IMR-90 (cell line): ENCODE data around the gene MTA3. TPM values are rescaled to one million over a fixed set of nuclear protein-coding genes. Genes with fewer than 3 reads are reported as not detected.

Experiments used
- ATAC-seq: fragments of 200-7000 bp; cut with Tn5 transposase; 2 replicates; pipeline ENCODE4 v1.9.1; 2020; ENCODE audit warnings: low read depth, mild to moderate bottlenecking, moderate library complexity
- BruUV-seq: library from RNA; stranded (reverse); fragments of 400-500 nt; replicated peaks from 2 replicates; lab custom pipeline; 2021; lab: Mats Ljungman, UMichigan
- CTCF ChIA-PET: fragments of 300-600 bp; formaldehyde crosslinking; extraction: SDS; loops from one replicate; lab custom pipeline; 2021; ENCODE audit warnings: antibody characterized with exemption; lab: Yijun Ruan, JAX
- POLR2A ChIA-PET: fragments of 300-600 bp; sonication (Branson Sonifier 250); formaldehyde crosslinking; loops from one replicate; lab custom pipeline; 2022; ENCODE audit warnings: antibody characterized with exemption; ENCODE audit not compliant: unreplicated experiment; lab: Charles Lee
- DNase-seq: peaks from one replicate; pipeline ENCODE4 v3.0.0; 2013
- H2AFZ ChIP-seq: replicated peaks from 2 replicates; pipeline ENCODE3; 2013; ENCODE audit warnings: low read length, mild to moderate bottlenecking; ENCODE audit not compliant: poor library complexity
- H2AK5ac ChIP-seq: 2 replicates; pipeline ENCODE4 v1.6.1; 2013; ENCODE audit warnings: low read depth, low read length, inconsistent platforms
- H2AK9ac ChIP-seq: replicated peaks from 2 replicates; pipeline ENCODE3; 2013; ENCODE audit warnings: mild to moderate bottlenecking, low read depth, low read length, moderate library complexity; ENCODE audit not compliant: poor library complexity
- H2BK120ac ChIP-seq: 2 replicates; pipeline ENCODE4 v1.6.1; 2013; ENCODE audit warnings: low read depth, low read length, inconsistent platforms
- H2BK15ac ChIP-seq: 3 replicates; pipeline ENCODE4 v1.6.1; 2013; ENCODE audit warnings: low read depth, low read length, inconsistent platforms
- H2BK20ac ChIP-seq: 2 replicates; pipeline ENCODE4 v1.6.1; 2013; ENCODE audit warnings: low read depth, mild to moderate bottlenecking, inconsistent platforms, low read length, moderate library complexity
- H2BK5ac ChIP-seq: 2 replicates; pipeline ENCODE4 v1.6.1; 2013; ENCODE audit warnings: mild to moderate bottlenecking, low read depth, low read length, inconsistent platforms; ENCODE audit not compliant: poor library complexity, severe bottlenecking
- H3K14ac ChIP-seq: replicated peaks from 2 replicates; pipeline ENCODE4 v1.6.1; 2013; ENCODE audit warnings: low read depth, low read length, inconsistent platforms
- H3K18ac ChIP-seq: 2 replicates; pipeline ENCODE4 v1.6.1; 2013; ENCODE audit warnings: low read depth, low read length, control low read depth
- H3K23ac ChIP-seq: 2 replicates; pipeline ENCODE4 v1.6.1; 2013; ENCODE audit warnings: low read depth, low read length, inconsistent platforms
- H3K27ac ChIP-seq: 2 replicates; pipeline ENCODE4 v1.5.1; 2013; ENCODE audit warnings: mild to moderate bottlenecking, control low read depth, low read length; ENCODE audit not compliant: insufficient read depth
- H3K27me3 ChIP-seq: 2 replicates; pipeline ENCODE4 v1.6.1; 2013; ENCODE audit warnings: low read length; ENCODE audit not compliant: control insufficient read depth, insufficient read depth
- H3K36me3 ChIP-seq: 2 replicates; pipeline ENCODE4 v1.6.1; 2013; ENCODE audit warnings: low read length, mixed read lengths; ENCODE audit not compliant: control insufficient read depth, insufficient read depth
- H3K4ac ChIP-seq: 2 replicates; pipeline ENCODE4 v1.6.1; 2013; ENCODE audit warnings: low read depth, low read length, inconsistent platforms
- H3K4me1 ChIP-seq: 2 replicates; pipeline ENCODE4 v1.6.1; 2013; ENCODE audit warnings: low read length, mixed read lengths; ENCODE audit not compliant: control insufficient read depth, insufficient read depth
- H3K4me2 ChIP-seq: 2 replicates; pipeline ENCODE4 v1.6.1; 2013; ENCODE audit warnings: low read depth, mild to moderate bottlenecking, control low read depth, low read length, moderate library complexity
- H3K4me3 ChIP-seq: 2 replicates; pipeline ENCODE4 v1.5.1; 2013; ENCODE audit warnings: low read depth, mild to moderate bottlenecking, control low read depth, low read length, moderate library complexity; ENCODE audit not compliant: insufficient read depth
- H3K56ac ChIP-seq: 2 replicates; pipeline ENCODE4 v1.6.1; 2013; ENCODE audit warnings: low read length, inconsistent platforms; ENCODE audit not compliant: insufficient read depth; ENCODE audit errors: extremely low read depth
- H3K79me1 ChIP-seq, 2 experiments: 2 replicates each; pipeline ENCODE4 v1.6.1; 2013; ENCODE audit warnings: low read length in 2 of 2, inconsistent platforms in 1 of 2, low read depth in 1 of 2
- H3K9ac ChIP-seq: 2 replicates; pipeline ENCODE4 v1.6.1; 2013; ENCODE audit warnings: low read depth, low read length, control low read depth
- H3K9me1 ChIP-seq: 2 replicates; pipeline ENCODE4 v1.6.1; 2013; ENCODE audit warnings: low read length, inconsistent platforms; ENCODE audit not compliant: insufficient read depth
- H3K9me3 ChIP-seq: 2 replicates; pipeline ENCODE4 v1.6.1; 2013; ENCODE audit warnings: low read length; ENCODE audit not compliant: control insufficient read depth, insufficient read depth
- H4K20me1 ChIP-seq: 2 replicates; pipeline ENCODE4 v1.6.1; 2013; ENCODE audit warnings: low read length, inconsistent platforms; ENCODE audit not compliant: insufficient read depth
- H4K5ac ChIP-seq: 2 replicates; pipeline ENCODE4 v1.6.1; 2013; ENCODE audit warnings: mild to moderate bottlenecking, low read depth, low read length, control low read depth
- H4K8ac ChIP-seq, 2 experiments: 2 replicates each; pipeline ENCODE4 v1.6.1; 2013; ENCODE audit warnings: low read depth in 2 of 2, low read length in 2 of 2, control low read depth in 1 of 2, inconsistent platforms in 1 of 2
- H4K91ac ChIP-seq: 2 replicates; pipeline ENCODE4 v1.6.1; 2013; ENCODE audit warnings: low read depth, low read length, inconsistent platforms; ENCODE audit not compliant: insufficient read depth
- BHLHE40 ChIP-seq: fragments of 150-350 bp; IDR thresholded peaks from 2 replicates; pipeline ENCODE4 v1.6.1; 2016; ENCODE audit warnings: mild to moderate bottlenecking, low read depth, low read length
- CEBPB ChIP-seq: IDR thresholded peaks from 2 replicates; pipeline ENCODE4 v1.6.1; 2012; ENCODE audit warnings: low read depth, low read length, improper control_type of control experiment
- CHD1 ChIP-seq: IDR thresholded peaks from 2 replicates; pipeline ENCODE4 v1.6.1; 2012; ENCODE audit warnings: low read depth, low read length, improper control_type of control experiment
- CTCF ChIP-seq: conservative IDR thresholded peaks from 2 replicates; pipeline ENCODE4 v1.5.1; 2012; ENCODE audit warnings: mild to moderate bottlenecking, low read depth, low read length, improper control_type of control experiment
- FOS ChIP-seq: fragments of 150-350 bp; IDR thresholded peaks from 2 replicates; pipeline ENCODE4 v1.6.1; 2016; ENCODE audit warnings: low read depth, low read length
- MAFK ChIP-seq: IDR thresholded peaks from 2 replicates; pipeline ENCODE4 v1.6.1; 2012; ENCODE audit warnings: low read depth, low read length, improper control_type of control experiment
- MAZ ChIP-seq: IDR thresholded peaks from 2 replicates; pipeline ENCODE4 v1.6.1; 2012; ENCODE audit warnings: low read depth, mild to moderate bottlenecking, low read length, improper control_type of control experiment, moderate library complexity, borderline replicate concordance
- MXI1 ChIP-seq: IDR thresholded peaks from 2 replicates; pipeline ENCODE4 v1.6.1; 2012; ENCODE audit warnings: low read depth, mild to moderate bottlenecking, low read length, moderate library complexity, borderline replicate concordance
- NFE2L2 ChIP-seq: fragments of 150-350 bp; IDR thresholded peaks from 2 replicates; pipeline ENCODE4 v1.6.1; 2016; ENCODE audit warnings: low read depth, mild to moderate bottlenecking, low read length
- POLR2A ChIP-seq: IDR thresholded peaks from 2 replicates; pipeline ENCODE4 v1.6.1; 2012; ENCODE audit warnings: mild to moderate bottlenecking, low read depth, low read length
- RAD21 ChIP-seq: IDR thresholded peaks from 2 replicates; pipeline ENCODE4 v1.6.1; 2012; ENCODE audit warnings: low read length, improper control_type of control experiment
- RCOR1 ChIP-seq: IDR thresholded peaks from 2 replicates; pipeline ENCODE4 v1.6.1; 2012; ENCODE audit warnings: mild to moderate bottlenecking, low read length, improper control_type of control experiment; ENCODE audit not compliant: insufficient replicate concordance
- RFX5 ChIP-seq: IDR thresholded peaks from 2 replicates; pipeline ENCODE4 v1.8.0; 2012; ENCODE audit warnings: low read depth, mild to moderate bottlenecking, low read length, moderate library complexity
- SMC3 ChIP-seq: fragments of 150-350 bp; IDR thresholded peaks from 2 replicates; pipeline ENCODE4 v1.6.1; 2016; ENCODE audit warnings: low read depth, mild to moderate bottlenecking, antibody characterized with exemption, low read length, moderate library complexity
- USF2 ChIP-seq: fragments of 150-350 bp; IDR thresholded peaks from 2 replicates; pipeline ENCODE4 v1.6.1; 2017; ENCODE audit warnings: mild to moderate bottlenecking, antibody characterized with exemption, low read length, low read depth
- WGBS, 2 experiments: methylation state at CpG; one replicate each; pipeline versions ENCODE4 v1.1.5 to v1.1.7; 2013; ENCODE audit warnings: missing lambda C conversion rate in 2 of 2; ENCODE audit not compliant: insufficient read length in 1 of 2; ENCODE audit errors: extremely low coverage in 2 of 2; 5-methylcytosine and 5-hydroxymethylcytosine counted together
- dilution Hi-C: fragments of 300-500 bp; cut with HindIII; formaldehyde crosslinking; loops from one replicate; pipeline ENCODE4 v1.14.3; 2018; ENCODE audit warnings: low sequenced_read_pairs; ENCODE audit not compliant: unreplicated experiment
- in situ Hi-C: fragments of 300-500 bp; cut with MboI; formaldehyde crosslinking; loops from 3 replicates; pipeline ENCODE4 v1.14.3; 2019; ENCODE audit warnings: low sequenced_read_pairs, inconsistent platforms, mixed read lengths
- intact Hi-C: fragments of 100-400 bp; cut with micrococcal nuclease; formaldehyde crosslinking; loops from 2 replicates; pipeline ENCODE4 v1.10.0; 2022
- polyA plus RNA-seq, 3 experiments: library from polyadenylated mRNA; depleted of rRNA; stranded (reverse); fragments of >200 nt; gene quantifications; 2 replicates each; pipeline ENCODE4 v1.2.3, GENCODE V29; 2012; ENCODE audit warnings: low replicate concordance in 1 of 3
- total RNA-seq: library from RNA; depleted of rRNA; stranded (reverse); fragments of >200 nt; gene quantifications from 2 replicates; pipeline ENCODE4 v1.2.3, GENCODE V29; 2012

MTA3 gene
- total and polyA plus RNA-seq, 2 of the 4 experiments (the other 2 are of a cell fraction) = 31.9 to 34.3 TPM

GRCh38 chr2:42725657-42726056 lies 157.2 kb downstream of the MTA3 start:
- Histone ChIP-seq H3K4me1 (0 out of 2 replicates have a peak, but pooled peaks cover 2% of the 10 kb centered on the region), H2BK120ac (no peak overlapping the region), H3K27me3 (no peaks in the 10 kb centered on the region), H2AFZ (no peak overlapping the region), H3K18ac (no peak overlapping the region), H3K36me3 (no peaks in the 10 kb centered on the region), H3K79me1 (no peaks in the 10 kb centered on the region), H3K27ac (no peak overlapping the region), H4K20me1 (no peaks in the 10 kb centered on the region), H3K9ac (no peak overlapping the region), H4K91ac (no peak overlapping the region), H3K9me3 (no peaks in the 10 kb centered on the region), H3K23ac (no peak overlapping the region), H3K4me3 (no peak overlapping the region), H3K9me1 (peaks cover 3% of the 10 kb centered on the region; the same call in 1 of the 2 replicates), H2BK20ac (no peak overlapping the region), H2BK5ac (no peak overlapping the region), H4K8ac (no peak overlapping the region; a peak in 1 of 4 replicates), H2AK5ac (no peak overlapping the region), H3K4ac (no peak overlapping the region), H3K14ac (no peak overlapping the region), H4K5ac (no peak overlapping the region), H2BK15ac (no peak overlapping the region), H3K4me2 (no peak overlapping the region), H2AK9ac (no peak overlapping the region), H3K56ac (no peak overlapping the region)
- in situ Hi-C loops = no loop called here
- 57% methylated on average over 1 of the region's 4 CpGs; no CpG with 5 or more reads in 1 of the 2 experiments for WGBS, 2 experiments
- intact Hi-C loops = no loop called here
- ChIA-PET POLR2A (no interaction called here), CTCF (interaction anchor here (0.6 kb wide), 1 partner anchor 14 kb away, joined by 3 read pairs; no protein-coding TSS in a partner anchor)
- BruUV-seq = no TSS peak
- no peak for ATAC-seq
- dilution Hi-C loops = no loop called here
- DNase-seq = no peak
- TF ChIP-seq RCOR1 (no peak), MAZ (no peak), CEBPB (no peak), BHLHE40 (no peak), MXI1 (no peak), FOS (no peak), RAD21 (no peak), MAFK (no peak), CHD1 (no peak), USF2 (no peak), RFX5 (no peak), POLR2A (no peak), NFE2L2 (no peak), SMC3 (no peak), CTCF (no peak)
